NCI-H524 treated with DMSO at 0.1 percent for 48 hours (cell line): ENCODE results near the gene CYTH4.
"Not testable (repeated sequence)": the region's sequence is repeated elsewhere in the genome, so short reads cannot be mapped to it uniquely, and the experiment has no call there.

Source experiments
- DNase-seq: peaks from one replicate; lab custom pipeline; 2025; lab: John Stamatoyannopoulos, UW

The CYTH4 gene

GRCh38 chr22:37310815-37311595 lies 28.7 kb downstream of the CYTH4 start:
- DNase-seq = no peak

- no peak for DNase-seq
Observed at GRCh38 chr22:37311761-37312312, 29.5 kb downstream of the CYTH4 start.

- no peak for DNase-seq
Observed at GRCh38 chr22:37312549-37313183, 30.4 kb downstream of the CYTH4 start.

- DNase-seq = no peak
Observed at GRCh38 chr22:37313376-37314314, 31.3 kb downstream of the CYTH4 start.

GRCh38 chr22:37314315-37315074 lies 32.2 kb downstream of the CYTH4 start:
- DNase-seq = no peak

GRCh38 chr22:37316405-37316804 lies 34.1 kb downstream of the CYTH4 start:
- no peak for DNase-seq

- DNase-seq = no peak
Observed at GRCh38 chr22:37316875-37317371, 34.6 kb downstream of the CYTH4 start.

GRCh38 chr22:37317698-37318210 lies 35.4 kb downstream of the CYTH4 start:
- DNase-seq = no peak

GRCh38 chr22:37318364-37319109 lies 36.2 kb downstream of the CYTH4 start:
- DNase-seq = no peak

GRCh38 chr22:37319469-37319868 lies 37.2 kb downstream of the CYTH4 start:
- DNase-seq = no peak

GRCh38 chr22:37320726-37321677 lies 38.7 kb downstream of the CYTH4 start:
- no peak for DNase-seq

- no peak for DNase-seq
Observed at GRCh38 chr22:37324340-37325038, 42.2 kb downstream of the CYTH4 start.

- DNase-seq = no peak
Observed at GRCh38 chr22:37325039-37325395, 42.7 kb downstream of the CYTH4 start.

GRCh38 chr22:37326726-37327125 lies 44.4 kb downstream of the CYTH4 start:
- no peak for DNase-seq

- DNase-seq = no peak
Observed at GRCh38 chr22:37328017-37328416, 45.7 kb downstream of the CYTH4 start.

GRCh38 chr22:37328538-37329237 lies 46.4 kb downstream of the CYTH4 start:
- not testable (repeated sequence) for DNase-seq

- no peak for DNase-seq
Observed at GRCh38 chr22:37329238-37330140, 47.2 kb downstream of the CYTH4 start.
